ENCODE results near the gene TMEM184B. TPM values are rescaled to one million over a fixed set of nuclear protein-coding genes. Genes with fewer than 3 reads are reported as not detected.

Gene TMEM184B
- total and polyA plus RNA-seq, 8 donors = 11.6 to 30.5 (median 18.6) TPM

GRCh38 chr22:38208551-38208968 is 64.2 kb downstream of the TMEM184B start:
- Histone ChIP-seq H3K4me1 (peaks cover 0 to 6% (median 0%) of the 10 kb centered on the region in 3 donors), H3K27ac (no peak overlapping the region), H3K36me3 (no peaks in the 10 kb centered on the region), H3K27me3 (no peaks in the 10 kb centered on the region), H3K9me3 (no peaks in the 10 kb centered on the region), H3K4me3 (no peak overlapping the region)
- DNase-seq (no peak), FAIRE-seq (no peak), ATAC-seq (no peak)
- no peak for TF ChIP-seq CTCF (IDR thresholded peaks at IDR 0.05)
- 70 to 89% methylated on average over 5 to 6 of the region's 6 CpGs for WGBS, 2 donors
- intact Hi-C loops (cut with DNase I) = no loop called here

- Histone ChIP-seq H3K4me1 (peaks cover 0 to 10% (median 0%) of the 10 kb centered on the region in 3 donors), H3K27ac (no peak overlapping the region), H3K36me3 (no peaks in the 10 kb centered on the region), H3K9me3 (no peaks in the 10 kb centered on the region), H3K27me3 (no peaks in the 10 kb centered on the region), H3K4me3 (no peak overlapping the region)
- TF ChIP-seq CTCF (IDR thresholded peaks at IDR 0.05) = no peak
- FAIRE-seq (no peak), ATAC-seq (no peak), DNase-seq (no peak)
- intact Hi-C loops (cut with DNase I) = no loop called here
- 93 to 94% methylated on average over 7 of the region's 7 CpGs for WGBS, 2 donors
Measured at GRCh38 chr22:38207898-38208432, 64.8 kb downstream of the TMEM184B start.

GRCh38 chr22:38205261-38206128 is 67.3 kb downstream of the TMEM184B start:
- Histone ChIP-seq H3K9me3 (no peaks in the 10 kb centered on the region), H3K27me3 (no peaks in the 10 kb centered on the region), H3K4me1 (peaks cover 0 to 10% (median 0%) of the 10 kb centered on the region in 3 donors), H3K4me3 (no peak overlapping the region), H3K36me3 (no peaks in the 10 kb centered on the region), H3K27ac (no peak overlapping the region)
- ATAC-seq = no peak
- intact Hi-C loops (cut with DNase I) = no loop called here
- FAIRE-seq = no peak
- no peak for DNase-seq
- WGBS, 2 donors = 78 to 83% methylated on average over 15 of the region's 15 CpGs
- TF ChIP-seq CTCF (IDR thresholded peaks at IDR 0.05) = no peak

GRCh38 chr22:38204784-38205183 is 68.0 kb downstream of the TMEM184B start:
- H3K27me3 ChIP-seq = no peaks in the 10 kb centered on the region
- no peak for FAIRE-seq
- H3K27ac ChIP-seq = no peak overlapping the region
- H3K4me1 ChIP-seq = peaks cover 0 to 10% (median 0%) of the 10 kb centered on the region in 3 donors
- H3K36me3 ChIP-seq = no peaks in the 10 kb centered on the region
- WGBS, 2 donors = 76 to 84% methylated on average over 7 of the region's 7 CpGs
- no peak for ATAC-seq
- no peak for DNase-seq
- no peak overlapping the region for H3K4me3 ChIP-seq
- H3K9me3 ChIP-seq = no peaks in the 10 kb centered on the region
- intact Hi-C loops (cut with DNase I) = no loop called here
- TF ChIP-seq CTCF (IDR thresholded peaks at IDR 0.05) = no peak

Data from pancreas (tissue), 10 donors.